Transverse colon (tissue), 3 donors: Measurements from ENCODE around the gene ALPK1.

Source experiments
- CTCF ChIP-seq, 5 experiments: fragments of 200-600 bp in 3 of 5; fragments of 450-650 bp in 2 of 5; sonication (generic) in 3 of 5; IDR thresholded peaks; 1 replicate in 2 of 5; 2 replicates in 3 of 5; pipeline ENCODE4 v1.5.1; 2016 to 2017; ENCODE audit warnings: antibody characterized with exemption in 5 of 5, inconsistent platforms in 3 of 5, mild to moderate bottlenecking in 2 of 5, moderate library complexity in 1 of 5
- POLR2A ChIP-seq: fragments of 450-650 bp; IDR thresholded peaks from one replicate; pipeline ENCODE4 v1.6.1; 2016; ENCODE audit warnings: antibody characterized with exemption, mild to moderate bottlenecking, moderate library complexity

DNA sequence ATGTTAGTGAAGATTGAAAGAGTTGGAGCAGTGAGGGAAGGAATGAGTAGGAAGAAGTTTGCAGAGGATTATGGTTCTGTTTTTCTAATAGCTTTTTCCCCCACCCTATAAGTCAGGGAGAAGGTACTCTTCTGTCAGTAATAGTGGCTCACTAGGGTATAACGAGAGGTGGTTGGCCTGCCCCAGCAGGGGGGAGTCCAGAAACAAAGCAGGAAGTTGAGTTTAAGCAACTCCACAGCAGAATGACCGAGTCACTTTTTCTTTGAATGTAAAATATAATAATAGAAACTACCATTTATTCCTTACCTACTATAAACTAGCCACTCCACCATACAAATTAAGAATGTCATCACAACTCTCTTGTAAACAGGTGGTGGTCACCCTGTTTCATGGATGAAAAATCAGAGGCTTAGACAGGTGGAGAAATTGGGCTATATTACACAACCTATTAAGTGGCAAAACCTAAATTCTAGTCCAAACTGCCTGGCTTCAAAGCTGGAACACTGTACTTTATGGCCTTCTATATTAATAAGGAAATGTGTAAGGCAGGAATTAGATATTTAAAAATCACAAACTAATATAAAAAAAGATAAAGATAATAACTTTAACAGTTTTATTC, 43.7 kb upstream of the ALPK1 start:
- no peak for TF ChIP-seq POLR2A
- TF ChIP-seq CTCF (IDR thresholded peaks at IDR 0.05) = no peak
